NCI-H128 (cell line): ENCODE results near the gene TBC1D7.

Experiments used
- DNase-seq: peaks from one replicate; lab custom pipeline; 2025; ENCODE audit not compliant: unreplicated experiment; lab: John Stamatoyannopoulos, UW

TBC1D7 gene

DNA sequence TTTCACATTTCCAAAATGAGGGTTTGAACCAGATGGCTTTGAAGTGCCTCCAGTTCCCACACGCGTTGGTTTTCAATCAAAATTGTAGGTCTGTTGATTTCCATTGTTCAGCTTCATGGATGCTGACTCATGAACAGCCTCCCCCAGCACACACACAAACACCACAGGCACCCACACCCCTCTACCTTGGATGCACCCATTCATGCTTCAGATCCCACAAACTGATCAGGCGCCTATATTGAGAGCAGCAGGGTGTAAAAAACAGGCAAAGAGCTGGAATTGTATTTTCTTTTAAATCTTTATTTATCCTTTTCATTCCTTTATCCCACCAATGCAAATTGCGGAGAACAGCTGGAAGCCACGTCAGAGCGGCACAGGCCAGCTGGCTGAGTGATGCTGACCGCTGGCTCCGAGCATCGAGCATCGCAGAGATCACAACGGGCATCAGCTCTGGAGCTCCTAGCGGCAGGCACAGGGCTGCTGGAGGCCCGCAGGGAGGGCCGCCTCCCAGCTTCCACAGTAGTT lies 29.3 kb upstream of the TBC1D7 start:
- DNase-seq = no peak

DNA sequence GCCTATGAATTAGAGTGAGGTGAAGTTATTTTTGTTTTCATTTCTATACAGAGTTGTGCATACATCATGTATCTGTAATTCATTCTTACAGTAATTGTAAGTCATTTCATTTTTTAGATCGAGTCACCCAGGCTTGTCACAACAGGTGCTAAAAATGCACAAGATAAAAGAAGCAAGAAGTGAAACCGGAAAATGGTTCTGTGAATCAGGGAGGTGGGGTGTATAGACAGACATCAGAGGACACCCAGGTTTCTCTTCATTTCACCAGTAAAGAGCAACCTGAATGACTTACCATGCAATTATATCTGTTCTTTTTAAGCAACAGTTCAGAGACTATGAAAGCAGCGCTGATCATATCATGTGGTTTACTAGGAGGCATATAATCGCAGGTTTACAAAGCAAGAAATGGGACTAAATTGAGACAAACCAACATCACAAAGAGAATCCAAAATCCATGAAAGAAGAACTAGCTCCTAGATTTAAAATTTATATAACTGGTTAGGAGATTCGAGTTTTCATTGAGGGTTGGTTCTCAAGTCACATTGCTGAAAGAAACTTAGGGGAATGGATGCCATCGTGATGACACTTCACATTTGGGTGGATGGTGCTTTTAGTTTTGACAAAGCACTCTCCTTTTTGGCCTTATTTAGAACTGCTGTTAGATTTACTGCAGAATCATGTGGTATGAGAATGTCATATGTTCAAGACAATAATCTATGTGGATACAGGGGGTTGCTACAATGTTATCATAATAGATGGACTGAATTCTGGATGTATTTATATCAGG lies 27.9 kb upstream of the TBC1D7 start:
- no peak for DNase-seq

- no peak for DNase-seq
Measured at GRCh38 chr6:13355043-13355945, 27.0 kb upstream of the TBC1D7 start.

DNA sequence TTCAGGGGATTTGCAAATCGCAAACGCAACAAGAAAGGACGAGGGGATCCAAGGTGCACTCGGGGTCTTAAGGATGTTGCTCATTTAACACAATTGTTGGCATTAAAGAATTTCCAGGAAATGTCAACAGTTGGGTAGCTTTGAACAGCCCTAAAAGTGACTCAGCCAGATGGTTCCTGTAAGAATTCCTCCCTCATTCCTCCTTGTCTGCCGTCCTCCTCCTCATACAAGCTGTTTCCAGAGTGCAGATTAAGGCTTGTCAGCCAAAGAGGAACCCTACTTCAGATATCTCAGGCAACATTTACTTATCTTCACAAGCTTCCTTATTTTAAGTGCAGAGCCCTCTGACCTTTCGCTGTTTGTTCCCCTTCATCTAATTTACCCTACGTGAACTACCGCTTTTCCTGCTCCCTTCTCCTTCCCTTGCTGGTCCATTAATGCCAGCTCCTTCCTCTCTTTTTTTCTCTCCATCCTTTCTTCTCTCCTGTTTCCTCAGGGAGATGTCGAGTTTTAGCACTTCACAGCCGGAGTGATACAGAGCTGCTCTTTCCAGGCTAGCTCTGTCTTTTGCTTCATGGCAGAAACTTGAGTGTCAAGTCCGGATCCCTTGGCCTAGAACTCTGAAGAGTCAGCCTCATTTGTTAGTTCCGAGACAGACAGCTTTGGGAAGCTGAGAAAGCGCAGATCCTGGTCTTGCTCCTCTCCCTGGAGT lies 26.1 kb upstream of the TBC1D7 start:
- DNase-seq = no peak

- DNase-seq = no peak
Measured at GRCh38 chr6:13352165-13352564, 23.8 kb upstream of the TBC1D7 start.

- DNase-seq = no peak
Measured at GRCh38 chr6:13351271-13351670, 22.9 kb upstream of the TBC1D7 start.

- no peak for DNase-seq
Measured at GRCh38 chr6:13349811-13350506, 21.6 kb upstream of the TBC1D7 start.

GRCh38 chr6:13348334-13349113 lies 20.2 kb upstream of the TBC1D7 start:
- no peak for DNase-seq

DNA sequence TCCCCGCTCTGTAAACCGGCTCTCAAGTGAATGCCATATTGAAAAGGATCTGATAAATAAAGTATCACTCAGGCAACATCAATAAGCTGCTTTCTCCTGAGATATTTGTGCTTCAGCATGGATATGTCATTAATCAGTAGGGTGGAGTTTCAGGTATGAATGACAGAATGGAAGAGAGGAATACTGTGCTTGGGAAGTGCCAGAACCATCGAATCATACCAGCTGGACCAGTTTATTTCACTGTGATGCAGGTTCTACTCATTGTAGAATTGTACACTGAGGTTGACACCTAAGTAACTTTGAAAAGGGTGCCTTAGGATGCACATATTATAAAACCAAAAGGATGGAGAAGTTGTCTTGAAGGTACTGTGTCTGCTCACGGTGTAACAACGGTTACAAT lies 17.9 kb upstream of the TBC1D7 start:
- DNase-seq = no peak

DNA sequence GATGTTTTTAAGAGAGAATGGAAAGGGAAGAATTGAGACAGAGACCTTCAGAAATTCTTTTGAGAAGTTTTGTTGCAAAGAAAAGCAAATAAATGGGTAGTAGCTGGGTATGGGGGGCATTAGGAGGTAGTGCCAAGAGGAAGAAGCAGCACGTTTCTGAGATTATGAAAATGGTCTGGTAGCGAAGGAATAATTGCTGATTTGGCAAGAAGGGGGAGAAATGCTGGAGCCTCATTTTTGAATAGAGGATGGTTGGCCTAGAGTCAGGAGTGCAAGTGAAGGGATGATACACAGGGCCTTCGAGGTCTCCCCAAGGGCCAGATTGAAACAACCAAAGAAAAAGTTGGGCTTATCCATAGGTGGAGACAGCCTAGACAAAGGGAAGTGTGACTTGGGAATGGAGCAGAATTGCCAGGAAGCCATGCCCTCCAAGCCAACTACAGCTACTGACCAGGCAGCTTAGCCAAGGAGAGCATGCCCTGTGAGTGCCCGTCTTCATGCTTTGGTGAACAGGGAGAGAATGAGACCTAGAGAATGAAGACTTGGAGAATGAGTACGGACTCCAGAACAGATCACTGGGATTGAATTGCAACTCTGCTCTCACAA lies 14.2 kb upstream of the TBC1D7 start:
- DNase-seq = no peak

DNA sequence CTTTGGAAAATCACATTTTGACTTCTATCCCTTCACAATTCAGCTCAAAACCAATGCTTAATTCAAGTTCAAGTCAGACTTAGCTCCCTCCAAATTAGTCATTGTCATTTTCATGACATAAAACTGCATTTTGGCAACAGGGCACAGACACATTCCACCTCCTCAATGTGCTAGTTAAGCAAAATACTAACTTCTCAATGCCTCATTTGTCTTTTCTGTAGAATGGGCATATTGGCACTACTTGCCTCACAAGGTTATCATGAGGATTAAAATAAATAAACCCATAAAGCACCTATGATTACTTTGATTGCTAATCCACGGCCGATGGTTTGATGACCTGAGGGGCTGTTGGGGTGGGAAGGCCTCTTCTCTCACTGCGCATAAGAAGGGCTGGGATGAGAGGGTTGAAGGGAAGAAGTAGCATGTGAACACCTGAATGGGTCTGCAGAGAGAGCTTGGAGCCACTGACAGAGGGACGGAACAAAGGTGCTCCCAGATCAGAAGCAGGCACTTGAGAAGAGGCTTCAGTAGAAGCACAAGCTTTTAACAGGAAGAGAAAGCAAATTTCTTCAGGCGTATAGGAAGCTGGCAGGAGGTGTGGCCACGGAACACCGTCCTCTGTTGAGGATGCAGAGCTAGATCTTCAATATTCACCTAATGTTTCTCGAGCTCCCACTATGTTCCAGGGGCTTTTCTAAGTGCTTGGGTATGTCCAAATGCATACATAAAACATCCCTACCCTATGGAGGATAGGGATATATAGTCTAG lies 11.7 kb upstream of the TBC1D7 start:
- no peak for DNase-seq

GRCh38 chr6:13338038-13338437 lies 9.7 kb upstream of the TBC1D7 start:
- no peak for DNase-seq

- peak; percentile 53 for DNase-seq
Measured at GRCh38 chr6:13336553-13336952, 8.2 kb upstream of the TBC1D7 start.

- no peak for DNase-seq
Measured at GRCh38 chr6:13334953-13335352, 6.6 kb upstream of the TBC1D7 start.

GRCh38 chr6:13332349-13332706 lies 4.0 kb upstream of the TBC1D7 start:
- no peak for DNase-seq

DNA sequence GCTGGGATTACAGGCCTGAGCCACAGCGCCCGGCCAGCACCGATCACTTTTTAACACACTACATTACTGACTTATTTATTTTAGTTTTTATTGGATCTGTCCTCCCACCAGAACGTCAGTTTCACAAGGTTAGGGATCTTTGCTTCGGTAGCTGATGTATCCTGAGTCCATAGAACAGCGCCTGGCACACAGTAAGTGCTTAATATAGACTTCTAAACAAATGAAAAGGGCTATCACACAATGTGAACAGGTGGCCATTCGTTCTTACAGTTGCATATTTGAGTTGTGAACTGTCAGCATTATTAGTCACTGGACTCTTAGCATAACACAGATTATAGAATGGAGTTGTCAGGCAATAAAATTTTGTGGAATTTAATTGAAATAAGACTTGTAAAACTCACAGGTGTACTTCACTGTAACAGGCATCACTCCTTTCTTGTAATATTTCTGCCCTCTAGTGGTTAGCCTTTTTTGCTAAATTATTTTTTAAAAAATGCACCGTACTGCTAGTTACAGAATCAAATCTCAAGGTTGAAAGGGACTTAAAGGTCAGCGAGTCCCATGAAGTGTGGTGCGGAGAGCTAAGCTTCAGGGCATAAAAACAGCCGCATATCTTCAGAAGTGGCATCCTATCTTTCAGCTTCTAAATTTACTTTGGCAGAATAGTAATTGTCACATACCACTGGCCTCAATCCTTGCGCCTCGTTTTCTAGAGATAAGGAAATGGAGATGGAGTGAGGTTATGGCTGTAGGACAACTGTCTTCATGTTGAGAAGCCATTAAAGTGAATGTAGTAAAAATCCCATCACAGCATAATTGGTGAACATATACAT lies 3.4 kb upstream of the TBC1D7 start:
- no peak for DNase-seq

GRCh38 chr6:13328875-13329183 lies 492 bp upstream of the TBC1D7 start:
- no peak for DNase-seq

DNA sequence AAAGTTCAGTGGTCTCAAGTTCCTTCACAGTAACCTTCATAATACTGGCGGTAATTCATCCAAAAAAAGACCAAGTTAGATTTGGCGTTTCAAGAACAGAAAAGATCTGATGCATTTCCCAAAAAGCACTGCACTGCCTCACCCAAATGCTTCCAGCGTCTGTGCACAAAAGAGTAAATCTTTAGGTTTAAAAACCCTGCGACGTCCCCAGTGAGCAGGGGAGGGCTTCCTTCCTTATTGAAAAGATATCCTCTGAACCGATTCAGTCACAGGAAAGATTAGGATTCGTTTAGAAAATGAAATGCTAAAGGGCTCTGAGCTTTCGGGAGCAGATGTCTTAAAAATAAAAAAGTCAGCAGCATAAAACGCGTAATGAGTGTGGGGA lies 654 bp downstream of the TBC1D7 start:
- no peak for DNase-seq
